Liver (tissue), 9 donors: ENCODE data around the gene FURIN. TPM values are rescaled to one million over a fixed set of nuclear protein-coding genes. Genes with fewer than 3 reads are reported as not detected.

Experiments used
- DNase-seq: peaks from one replicate; pipeline ENCODE4 v3.0.0-alpha.2; 2017; ENCODE audit warnings: low spot score
- H3K27ac ChIP-seq, 2 donors: one replicate each; pipeline ENCODE4 v1.7.0; 2013; ENCODE audit warnings: inconsistent platforms in 2 of 2, low read length in 2 of 2, control low read depth in 1 of 2, low read depth in 1 of 2, mild to moderate bottlenecking in 1 of 2
- H3K27me3 ChIP-seq, 4 donors: one replicate each; pipeline versions ENCODE4 v1.6.1 to v1.7.0; 2013; ENCODE audit warnings: low read length in 3 of 4, inconsistent platforms in 1 of 4, mild to moderate bottlenecking in 1 of 4, moderate library complexity in 1 of 4; ENCODE audit not compliant: control insufficient read depth in 4 of 4, insufficient read depth in 4 of 4
- H3K36me3 ChIP-seq, 4 donors: one replicate each; pipeline versions ENCODE4 v1.6.1 to v1.7.0; 2013; ENCODE audit warnings: low read length in 3 of 4, mild to moderate bottlenecking in 3 of 4, low read depth in 1 of 4, moderate library complexity in 1 of 4; ENCODE audit not compliant: control insufficient read depth in 4 of 4, insufficient read depth in 3 of 4
- H3K4me1 ChIP-seq, 4 donors: one replicate each; pipeline versions ENCODE4 v1.6.1 to v1.7.0; 2013; ENCODE audit warnings: low read length in 3 of 4, mild to moderate bottlenecking in 3 of 4, moderate library complexity in 1 of 4; ENCODE audit not compliant: control insufficient read depth in 4 of 4, insufficient read depth in 4 of 4
- H3K4me3 ChIP-seq, 3 donors: one replicate each; pipeline versions ENCODE4 v1.6.1 to v1.7.0; 2013; ENCODE audit warnings: low read length in 3 of 3, control low read depth in 1 of 3, low read depth in 1 of 3, mild to moderate bottlenecking in 1 of 3
- H3K9ac ChIP-seq, 2 donors: one replicate each; pipeline ENCODE4 v1.7.0; 2013; ENCODE audit warnings: low read length in 2 of 2, mild to moderate bottlenecking in 2 of 2, moderate library complexity in 2 of 2, control low read depth in 1 of 2, low read depth in 1 of 2
- H3K9me3 ChIP-seq, 4 donors: one replicate each; pipeline versions ENCODE4 v1.6.1 to v1.7.0; 2013; ENCODE audit warnings: low read length in 3 of 4; ENCODE audit not compliant: control insufficient read depth in 4 of 4
- EGR1 ChIP-seq, 2 donors: IDR thresholded peaks; 2 replicates each; pipeline ENCODE4 v1.6.1; 2016 to 2018; ENCODE audit warnings: antibody characterized with exemption in 2 of 2, low read depth in 2 of 2
- FOXA1 ChIP-seq: IDR thresholded peaks from 2 replicates; pipeline ENCODE4 v1.6.1; 2016; ENCODE audit warnings: antibody characterized with exemption
- FOXA2 ChIP-seq: IDR thresholded peaks from 2 replicates; pipeline ENCODE4 v1.6.1; 2016; ENCODE audit warnings: antibody characterized with exemption
- GABPA ChIP-seq, 2 donors: IDR thresholded peaks in 1 of 2; conservative IDR thresholded peaks in 1 of 2; 2 replicates each; pipeline ENCODE4 v1.6.1; 2016; ENCODE audit warnings: antibody characterized with exemption in 2 of 2, mild to moderate bottlenecking in 1 of 2, moderate library complexity in 1 of 2
- HNF4A ChIP-seq, 2 donors: conservative IDR thresholded peaks; 2 replicates each; pipeline ENCODE4 v1.6.1; 2016; ENCODE audit warnings: antibody characterized with exemption in 2 of 2, mild to moderate bottlenecking in 2 of 2
- HNF4G ChIP-seq: IDR thresholded peaks from 2 replicates; pipeline ENCODE4 v1.6.1; 2016; ENCODE audit warnings: antibody characterized with exemption
- JUND ChIP-seq, 2 donors: IDR thresholded peaks; 2 replicates each; pipeline ENCODE4 v1.6.1; 2016; ENCODE audit warnings: antibody characterized with exemption in 2 of 2
- NR2F2 ChIP-seq: IDR thresholded peaks from 2 replicates; pipeline ENCODE4 v1.6.1; 2016; ENCODE audit warnings: antibody characterized with exemption
- RAD21 ChIP-seq, 2 donors: IDR thresholded peaks; 2 replicates each; pipeline ENCODE4 v1.6.1; 2016; ENCODE audit warnings: antibody characterized with exemption in 2 of 2, mild to moderate bottlenecking in 2 of 2
- REST ChIP-seq: IDR thresholded peaks from 2 replicates; pipeline ENCODE4 v1.6.1; 2016; ENCODE audit warnings: antibody characterized with exemption, mild to moderate bottlenecking
- RXRA ChIP-seq, 2 donors: IDR thresholded peaks; 2 replicates each; pipeline ENCODE4 v1.6.1; 2017 to 2018; ENCODE audit warnings: antibody characterized with exemption in 2 of 2, mild to moderate bottlenecking in 1 of 2
- SP1 ChIP-seq: IDR thresholded peaks from 2 replicates; pipeline ENCODE4 v1.6.1; 2018; ENCODE audit warnings: antibody characterized with exemption, mild to moderate bottlenecking
- TAF1 ChIP-seq: conservative IDR thresholded peaks from 2 replicates; pipeline ENCODE4 v1.6.1; 2016; ENCODE audit warnings: antibody characterized with exemption, mild to moderate bottlenecking
- YY1 ChIP-seq: IDR thresholded peaks from 2 replicates; pipeline ENCODE4 v1.6.1; 2016; ENCODE audit warnings: antibody characterized with exemption, mild to moderate bottlenecking
- WGBS: extraction: QIAGEN DNeasy Blood & Tissue Kit; methylation state at CpG from one replicate; pipeline ENCODE4 v1.1.7; 2013; 5-methylcytosine and 5-hydroxymethylcytosine counted together
- polyA plus RNA-seq, 2 donors: library from polyadenylated mRNA; stranded (reverse) in 1 of 2; unstranded in 1 of 2; fragments of 200-250 nt in 1 of 2; fragments of >200 nt in 1 of 2; fragmentation: Nextera tagmentation in 1 of 2; extraction: Ambion mirVana in 1 of 2; gene quantifications; one replicate each; pipeline versions ENCODE4 v1.2.1 to v1.2.3, GENCODE V29; 2013 to 2015
- total RNA-seq, 2 donors: library from RNA; depleted of rRNA; stranded (reverse); fragments of >200 nt; gene quantifications; one replicate each; pipeline ENCODE4 v1.2.3, GENCODE V29; 2014
- TF ChIP-seq, protein P1 (sequence below): IDR thresholded peaks from 2 replicates; pipeline ENCODE4 v1.6.1; 2016; ENCODE audit warnings: antibody characterized with exemption
- TF ChIP-seq, protein P2 (sequence below): IDR thresholded peaks from 2 replicates; pipeline ENCODE4 v1.6.1; 2016; ENCODE audit warnings: antibody characterized with exemption
- TF ChIP-seq, protein P3 (sequence below): fragments of 150-350 bp; IDR thresholded peaks from 2 replicates; pipeline ENCODE4 v1.5.1; 2017; ENCODE audit warnings: improper control_type of control experiment, low read depth, low read length; ENCODE audit not compliant: missing input control
- TF ChIP-seq, protein P4 (sequence below): IDR thresholded peaks from 2 replicates; pipeline ENCODE4 v1.6.1; 2016; ENCODE audit warnings: antibody characterized with exemption
- donor health status: healthy.
- donor health status: healthy.
- donor health status: healthy.
- donor health status: healthy.
- donor health status: healthy.

FURIN gene
- total and polyA plus RNA-seq, 4 donors: 102 to 258 (median 164) TPM

GRCh38 chr15:90910441-90911301 lies 42.3 kb downstream of the FURIN start:
- no peak for DNase-seq
- TF ChIP-seq FOXA1 (no peak), NR2F2 (no peak), RAD21 (IDR thresholded peaks at IDR 0.05) (no peak), EGR1 (IDR thresholded peaks at IDR 0.05; ENCODE audit: low read depth in 2 of 2) (no peak), HNF4G (no peak), GABPA (IDR thresholded peaks at IDR 0.05 in 1 of 2, conservative IDR thresholded peaks at IDR 0.05 in 1 of 2) (no peak), JUND (IDR thresholded peaks at IDR 0.05) (no peak), TAF1 (no peak), FOXA2 (no peak), HNF4A (conservative IDR thresholded peaks at IDR 0.05) (no peak), REST (no peak), YY1 (no peak)
- TF ChIP-seq, protein P1, sequence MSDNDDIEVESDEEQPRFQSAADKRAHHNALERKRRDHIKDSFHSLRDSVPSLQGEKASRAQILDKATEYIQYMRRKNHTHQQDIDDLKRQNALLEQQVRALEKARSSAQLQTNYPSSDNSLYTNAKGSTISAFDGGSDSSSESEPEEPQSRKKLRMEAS: no peak
- TF ChIP-seq, protein P2, sequence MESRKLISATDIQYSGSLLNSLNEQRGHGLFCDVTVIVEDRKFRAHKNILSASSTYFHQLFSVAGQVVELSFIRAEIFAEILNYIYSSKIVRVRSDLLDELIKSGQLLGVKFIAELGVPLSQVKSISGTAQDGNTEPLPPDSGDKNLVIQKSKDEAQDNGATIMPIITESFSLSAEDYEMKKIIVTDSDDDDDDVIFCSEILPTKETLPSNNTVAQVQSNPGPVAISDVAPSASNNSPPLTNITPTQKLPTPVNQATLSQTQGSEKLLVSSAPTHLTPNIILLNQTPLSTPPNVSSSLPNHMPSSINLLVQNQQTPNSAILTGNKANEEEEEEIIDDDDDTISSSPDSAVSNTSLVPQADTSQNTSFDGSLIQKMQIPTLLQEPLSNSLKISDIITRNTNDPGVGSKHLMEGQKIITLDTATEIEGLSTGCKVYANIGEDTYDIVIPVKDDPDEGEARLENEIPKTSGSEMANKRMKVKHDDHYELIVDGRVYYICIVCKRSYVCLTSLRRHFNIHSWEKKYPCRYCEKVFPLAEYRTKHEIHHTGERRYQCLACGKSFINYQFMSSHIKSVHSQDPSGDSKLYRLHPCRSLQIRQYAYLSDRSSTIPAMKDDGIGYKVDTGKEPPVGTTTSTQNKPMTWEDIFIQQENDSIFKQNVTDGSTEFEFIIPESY: no peak
- TF ChIP-seq, protein P3, sequence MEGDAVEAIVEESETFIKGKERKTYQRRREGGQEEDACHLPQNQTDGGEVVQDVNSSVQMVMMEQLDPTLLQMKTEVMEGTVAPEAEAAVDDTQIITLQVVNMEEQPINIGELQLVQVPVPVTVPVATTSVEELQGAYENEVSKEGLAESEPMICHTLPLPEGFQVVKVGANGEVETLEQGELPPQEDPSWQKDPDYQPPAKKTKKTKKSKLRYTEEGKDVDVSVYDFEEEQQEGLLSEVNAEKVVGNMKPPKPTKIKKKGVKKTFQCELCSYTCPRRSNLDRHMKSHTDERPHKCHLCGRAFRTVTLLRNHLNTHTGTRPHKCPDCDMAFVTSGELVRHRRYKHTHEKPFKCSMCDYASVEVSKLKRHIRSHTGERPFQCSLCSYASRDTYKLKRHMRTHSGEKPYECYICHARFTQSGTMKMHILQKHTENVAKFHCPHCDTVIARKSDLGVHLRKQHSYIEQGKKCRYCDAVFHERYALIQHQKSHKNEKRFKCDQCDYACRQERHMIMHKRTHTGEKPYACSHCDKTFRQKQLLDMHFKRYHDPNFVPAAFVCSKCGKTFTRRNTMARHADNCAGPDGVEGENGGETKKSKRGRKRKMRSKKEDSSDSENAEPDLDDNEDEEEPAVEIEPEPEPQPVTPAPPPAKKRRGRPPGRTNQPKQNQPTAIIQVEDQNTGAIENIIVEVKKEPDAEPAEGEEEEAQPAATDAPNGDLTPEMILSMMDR: no peak
- Histone ChIP-seq H3K27ac (no peak overlapping the region), H3K4me3 (no peak overlapping the region), H3K9me3 (no peaks in the 10 kb centered on the region), H3K27me3 (no peaks in the 10 kb centered on the region), H3K4me1 (no peaks in the 10 kb centered on the region), H3K9ac (no peak overlapping the region), H3K36me3 (peaks cover 46 to 88% (median 70%) of the 10 kb centered on the region in 4 donors)
- 97% methylated on average over 24 of the region's 24 CpGs for WGBS

DNA sequence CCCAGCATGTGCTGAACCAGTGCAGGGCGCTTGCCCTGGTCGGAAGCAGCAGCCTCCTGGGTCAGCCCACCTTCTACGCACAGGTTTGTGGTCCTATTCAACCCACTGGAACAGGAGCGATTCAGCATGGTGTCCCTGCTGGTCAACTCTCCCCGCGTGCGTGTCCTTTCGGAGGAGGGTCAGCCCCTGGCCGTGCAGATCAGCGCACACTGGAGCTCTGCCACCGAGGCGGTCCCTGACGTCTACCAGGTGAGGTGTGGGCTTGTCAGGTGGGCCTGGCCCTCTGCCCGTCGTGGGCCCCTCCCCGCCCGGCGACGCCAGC lies 42.9 kb downstream of the FURIN start:
- Histone ChIP-seq H3K27ac (no peak overlapping the region), H3K27me3 (no peaks in the 10 kb centered on the region), H3K9me3 (no peaks in the 10 kb centered on the region), H3K36me3 (peaks cover 44 to 88% (median 64%) of the 10 kb centered on the region in 4 donors), H3K9ac (no peak overlapping the region), H3K4me1 (no peaks in the 10 kb centered on the region), H3K4me3 (no peak overlapping the region)
- 96% methylated on average over 19 of the region's 19 CpGs for WGBS
- DNase-seq: no peak
- TF ChIP-seq, protein P1: no peak
- TF ChIP-seq FOXA2 (no peak), RXRA (IDR thresholded peaks at IDR 0.05) (no peak), HNF4A (conservative IDR thresholded peaks at IDR 0.05) (no peak), SP1 (no peak), HNF4G (no peak), GABPA (IDR thresholded peaks at IDR 0.05 in 1 of 2, conservative IDR thresholded peaks at IDR 0.05 in 1 of 2) (no peak), RAD21 (IDR thresholded peaks at IDR 0.05) (no peak), TAF1 (no peak), NR2F2 (no peak), EGR1 (IDR thresholded peaks at IDR 0.05; ENCODE audit: low read depth in 2 of 2) (no peak), JUND (IDR thresholded peaks at IDR 0.05) (no peak), YY1 (no peak), FOXA1 (no peak), REST (no peak)
- TF ChIP-seq, protein P4, sequence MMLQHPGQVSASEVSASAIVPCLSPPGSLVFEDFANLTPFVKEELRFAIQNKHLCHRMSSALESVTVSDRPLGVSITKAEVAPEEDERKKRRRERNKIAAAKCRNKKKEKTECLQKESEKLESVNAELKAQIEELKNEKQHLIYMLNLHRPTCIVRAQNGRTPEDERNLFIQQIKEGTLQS: no peak
